ENCODE measurements around the gene RFX3.

Gene RFX3

DNA sequence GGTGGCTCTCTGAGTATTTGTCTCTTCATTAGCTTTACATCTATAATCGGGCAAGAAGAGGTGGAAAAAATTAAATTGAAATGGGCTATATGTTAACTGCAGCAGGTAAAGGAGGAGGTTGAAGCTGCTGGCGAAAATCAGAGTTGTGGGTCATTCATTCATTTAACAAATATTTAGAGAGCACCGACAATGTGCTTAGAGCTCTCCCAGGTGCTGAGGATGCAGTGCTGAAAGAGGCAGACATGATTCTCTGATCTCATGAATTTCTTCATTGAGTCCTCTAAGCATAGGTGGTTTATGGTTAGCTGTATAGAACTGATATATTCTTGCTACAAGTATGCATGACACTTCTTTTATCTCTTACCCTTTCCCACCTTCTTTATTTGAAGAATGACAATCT, 243.4 kb downstream of the RFX3 start:
- H3K9me3 ChIP-seq (ENCODE audit: control insufficient read depth, insufficient read depth, low read depth, low read length), result no peaks in the 10 kb centered on the region
- no peak overlapping the region for H3K9ac ChIP-seq (ENCODE audit: low read length)
- H3K4me3 ChIP-seq (ENCODE audit: low read depth, low read length), result no peak overlapping the region
- no peaks in the 10 kb centered on the region for H3K27me3 ChIP-seq (ENCODE audit: control insufficient read depth, insufficient read depth, low read length)
- H3K4me1 ChIP-seq (ENCODE audit: control insufficient read depth, insufficient read depth, low read length), result no peaks in the 10 kb centered on the region
- H3K27ac ChIP-seq (ENCODE audit: low read depth, low read length), result no peak overlapping the region
- H3K36me3 ChIP-seq (ENCODE audit: control insufficient read depth, insufficient read depth, low read length), result no peaks in the 10 kb centered on the region

GRCh38 chr9:3281399-3281798, 244.4 kb downstream of the RFX3 start:
- Histone ChIP-seq H3K4me1 (ENCODE audit: control insufficient read depth, insufficient read depth, low read length) (no peaks in the 10 kb centered on the region), H3K27ac (ENCODE audit: low read depth, low read length) (no peak overlapping the region), H3K9me3 (ENCODE audit: control insufficient read depth, insufficient read depth, low read depth, low read length) (no peaks in the 10 kb centered on the region), H3K36me3 (ENCODE audit: control insufficient read depth, insufficient read depth, low read length) (no peaks in the 10 kb centered on the region), H3K9ac (ENCODE audit: low read length) (no peak overlapping the region), H3K27me3 (ENCODE audit: control insufficient read depth, insufficient read depth, low read length) (no peaks in the 10 kb centered on the region), H3K4me3 (ENCODE audit: low read depth, low read length) (no peak overlapping the region)

DNA sequence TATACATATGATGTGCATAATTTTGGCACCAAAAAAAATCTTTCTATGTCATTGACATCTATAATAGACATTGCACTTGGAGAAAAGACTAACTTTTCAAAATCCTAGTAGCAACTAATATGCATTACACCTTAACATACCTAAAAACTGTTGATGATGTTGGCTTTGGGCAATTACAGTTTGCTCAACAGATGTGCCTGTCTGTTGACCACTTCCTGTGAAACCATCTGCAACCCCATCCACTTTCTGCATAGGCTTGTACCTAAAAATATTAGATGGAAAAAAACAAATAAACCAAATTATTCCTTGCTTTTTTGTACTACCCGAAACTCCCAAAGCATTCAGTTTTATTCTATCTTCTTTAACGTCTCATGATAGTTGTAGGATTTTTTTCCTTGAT, 248.6 kb downstream of the RFX3 start:
- Histone ChIP-seq H3K27me3 (ENCODE audit: control insufficient read depth, insufficient read depth, low read length) (no peaks in the 10 kb centered on the region), H3K4me3 (ENCODE audit: low read depth, low read length) (no peak overlapping the region), H3K9me3 (ENCODE audit: control insufficient read depth, insufficient read depth, low read depth, low read length) (no peaks in the 10 kb centered on the region), H3K4me1 (ENCODE audit: control insufficient read depth, insufficient read depth, low read length) (no peaks in the 10 kb centered on the region), H3K27ac (ENCODE audit: low read depth, low read length) (no peak overlapping the region), H3K36me3 (ENCODE audit: control insufficient read depth, insufficient read depth, low read length) (no peaks in the 10 kb centered on the region), H3K9ac (ENCODE audit: low read length) (no peak overlapping the region)

DNA sequence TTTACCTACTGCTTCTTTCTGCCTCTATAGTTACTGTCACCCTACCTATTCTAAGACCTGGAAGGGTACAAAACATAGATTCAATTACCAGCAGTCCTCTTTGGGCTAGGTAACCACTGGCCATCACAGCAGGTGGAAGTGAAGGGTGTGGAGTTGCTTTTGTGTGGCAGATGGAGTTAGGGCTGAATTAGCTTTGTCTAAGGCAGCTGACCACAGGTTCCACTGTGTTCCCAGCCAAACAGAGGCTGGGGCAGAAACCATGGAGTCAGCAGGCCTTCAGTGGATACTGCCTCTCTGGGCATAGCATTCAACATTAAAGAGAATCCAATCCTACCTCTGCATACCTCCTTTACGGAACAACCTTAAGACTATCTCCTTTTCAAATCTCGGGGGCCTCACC, 254.2 kb downstream of the RFX3 start:
- Histone ChIP-seq H3K27me3 (ENCODE audit: control insufficient read depth, insufficient read depth, low read length) (no peaks in the 10 kb centered on the region), H3K27ac (ENCODE audit: low read depth, low read length) (no peak overlapping the region)

GRCh38 chr9:3271157-3271556, 254.6 kb downstream of the RFX3 start:
- Histone ChIP-seq H3K27ac (ENCODE audit: low read depth, low read length) (no peak overlapping the region), H3K9ac (ENCODE audit: low read length) (no peak overlapping the region), H3K27me3 (ENCODE audit: control insufficient read depth, insufficient read depth, low read length) (no peaks in the 10 kb centered on the region), H3K9me3 (ENCODE audit: control insufficient read depth, insufficient read depth, low read depth, low read length) (no peaks in the 10 kb centered on the region), H3K4me1 (ENCODE audit: control insufficient read depth, insufficient read depth, low read length) (no peaks in the 10 kb centered on the region), H3K4me3 (ENCODE audit: low read depth, low read length) (no peak overlapping the region), H3K36me3 (ENCODE audit: control insufficient read depth, insufficient read depth, low read length) (no peaks in the 10 kb centered on the region)

More for the DNA sequence above, 254.2 kb downstream of the RFX3 start:
- no peaks in the 10 kb centered on the region for H3K4me1 ChIP-seq (ENCODE audit: control insufficient read depth, insufficient read depth, low read length)
- H3K36me3 ChIP-seq (ENCODE audit: control insufficient read depth, insufficient read depth, low read length), result no peaks in the 10 kb centered on the region
- no peak overlapping the region for H3K9ac ChIP-seq (ENCODE audit: low read length)
- no peak overlapping the region for H3K4me3 ChIP-seq (ENCODE audit: low read depth, low read length)
- no peaks in the 10 kb centered on the region for H3K9me3 ChIP-seq (ENCODE audit: control insufficient read depth, insufficient read depth, low read depth, low read length)

- H3K36me3 ChIP-seq (ENCODE audit: control insufficient read depth, insufficient read depth, low read length), result no peaks in the 10 kb centered on the region
- H3K4me1 ChIP-seq (ENCODE audit: control insufficient read depth, insufficient read depth, low read length), result peaks cover 7% of the 10 kb centered on the region; the same call in 1 of the 2 replicates
- no peaks in the 10 kb centered on the region for H3K9me3 ChIP-seq (ENCODE audit: control insufficient read depth, insufficient read depth, low read depth, low read length)
- no peak overlapping the region for H3K4me3 ChIP-seq (ENCODE audit: low read depth, low read length)
- H3K9ac ChIP-seq (ENCODE audit: low read length), result no peak overlapping the region
- H3K27ac ChIP-seq (ENCODE audit: low read depth, low read length), result no peak overlapping the region
- no peaks in the 10 kb centered on the region for H3K27me3 ChIP-seq (ENCODE audit: control insufficient read depth, insufficient read depth, low read length)
These were observed 257.6 kb downstream of the RFX3 start for GRCh38 chr9:3268223-3268622.

DNA sequence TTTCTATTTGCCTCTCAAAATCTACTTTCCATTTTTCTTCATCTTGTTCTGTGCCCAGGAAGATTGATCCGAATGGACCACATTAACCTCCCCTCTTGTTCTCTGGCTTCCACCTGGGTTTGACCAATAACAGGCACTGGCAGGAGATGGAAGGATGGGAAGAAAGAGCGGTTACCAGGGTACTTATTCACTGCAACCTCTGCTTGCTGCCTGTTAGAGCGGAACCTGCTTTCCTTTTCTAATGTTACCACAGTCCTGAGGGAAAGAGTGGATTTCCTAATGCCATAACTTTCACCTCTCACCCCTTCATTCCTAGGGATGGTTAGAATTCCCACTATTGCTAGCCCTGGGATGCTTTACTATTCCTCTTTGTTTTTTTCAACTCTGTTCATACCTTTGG, 262.1 kb downstream of the RFX3 start:
- H3K4me1 ChIP-seq (ENCODE audit: control insufficient read depth, insufficient read depth, low read length), result peaks cover 15% of the 10 kb centered on the region; the same call in 1 of the 2 replicates
- H3K27ac ChIP-seq (ENCODE audit: low read depth, low read length), result no peak overlapping the region
- H3K27me3 ChIP-seq (ENCODE audit: control insufficient read depth, insufficient read depth, low read length), result no peaks in the 10 kb centered on the region
- no peaks in the 10 kb centered on the region for H3K9me3 ChIP-seq (ENCODE audit: control insufficient read depth, insufficient read depth, low read depth, low read length)
- H3K36me3 ChIP-seq (ENCODE audit: control insufficient read depth, insufficient read depth, low read length), result no peaks in the 10 kb centered on the region
- H3K9ac ChIP-seq (ENCODE audit: low read length), result no peak overlapping the region
- H3K4me3 ChIP-seq (ENCODE audit: low read depth, low read length), result no peak overlapping the region

DNA sequence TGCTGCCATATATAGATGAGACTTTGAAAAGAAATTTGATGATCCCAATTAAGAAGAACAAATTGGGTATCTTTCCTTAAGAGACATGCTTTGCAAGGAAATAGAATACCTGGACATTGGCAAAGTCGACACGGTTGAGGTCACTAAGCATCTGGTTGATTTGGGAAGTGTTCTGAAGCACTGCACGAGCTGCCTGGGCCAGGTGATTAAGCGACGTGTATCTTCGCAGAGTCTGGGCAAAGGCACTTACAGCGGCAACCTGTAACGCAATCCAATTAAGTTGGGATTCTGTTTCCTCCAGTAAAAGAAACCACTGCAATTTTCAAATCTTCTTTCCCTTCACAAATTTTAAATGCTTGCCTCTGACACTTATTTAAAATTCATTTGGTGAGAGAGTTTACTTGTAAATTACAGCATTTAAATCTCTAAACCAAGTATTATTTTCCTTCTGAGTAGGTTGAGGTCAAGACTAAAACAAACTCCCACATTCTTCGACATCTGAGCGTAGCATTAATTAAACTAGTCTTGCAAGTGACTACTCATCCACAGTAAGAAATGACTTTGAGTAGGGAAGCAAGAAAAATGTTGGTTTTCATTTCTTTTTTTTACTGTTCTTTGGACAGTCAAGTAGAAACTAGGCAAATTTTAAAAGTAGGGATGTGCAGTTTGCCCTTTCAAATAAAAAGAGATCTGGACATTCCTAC, 262.8 kb downstream of the RFX3 start:
- no peak overlapping the region for H3K4me3 ChIP-seq (ENCODE audit: low read depth, low read length)
- no peaks in the 10 kb centered on the region for H3K36me3 ChIP-seq (ENCODE audit: control insufficient read depth, insufficient read depth, low read length)
- no peak overlapping the region for H3K27ac ChIP-seq (ENCODE audit: low read depth, low read length)

GRCh38 chr9:3261484-3261883, 264.3 kb downstream of the RFX3 start:
- Histone ChIP-seq H3K9ac (ENCODE audit: low read length) (no peak overlapping the region), H3K27ac (ENCODE audit: low read depth, low read length) (no peak overlapping the region), H3K4me3 (ENCODE audit: low read depth, low read length) (no peak overlapping the region), H3K9me3 (ENCODE audit: control insufficient read depth, insufficient read depth, low read depth, low read length) (no peaks in the 10 kb centered on the region), H3K36me3 (ENCODE audit: control insufficient read depth, insufficient read depth, low read length) (peaks cover 5% of the 10 kb centered on the region; the same call in 1 of the 2 replicates), H3K27me3 (ENCODE audit: control insufficient read depth, insufficient read depth, low read length) (no peaks in the 10 kb centered on the region), H3K4me1 (ENCODE audit: control insufficient read depth, insufficient read depth, low read length) (peaks cover 15% of the 10 kb centered on the region; the same call in 1 of the 2 replicates)

More for the DNA sequence above, 262.8 kb downstream of the RFX3 start:
- no peaks in the 10 kb centered on the region for H3K27me3 ChIP-seq (ENCODE audit: control insufficient read depth, insufficient read depth, low read length)
- H3K9ac ChIP-seq (ENCODE audit: low read length), result no peak overlapping the region
- H3K9me3 ChIP-seq (ENCODE audit: control insufficient read depth, insufficient read depth, low read depth, low read length), result no peaks in the 10 kb centered on the region
- peaks cover 15% of the 10 kb centered on the region; the same call in 1 of the 2 replicates for H3K4me1 ChIP-seq (ENCODE audit: control insufficient read depth, insufficient read depth, low read length)

DNA sequence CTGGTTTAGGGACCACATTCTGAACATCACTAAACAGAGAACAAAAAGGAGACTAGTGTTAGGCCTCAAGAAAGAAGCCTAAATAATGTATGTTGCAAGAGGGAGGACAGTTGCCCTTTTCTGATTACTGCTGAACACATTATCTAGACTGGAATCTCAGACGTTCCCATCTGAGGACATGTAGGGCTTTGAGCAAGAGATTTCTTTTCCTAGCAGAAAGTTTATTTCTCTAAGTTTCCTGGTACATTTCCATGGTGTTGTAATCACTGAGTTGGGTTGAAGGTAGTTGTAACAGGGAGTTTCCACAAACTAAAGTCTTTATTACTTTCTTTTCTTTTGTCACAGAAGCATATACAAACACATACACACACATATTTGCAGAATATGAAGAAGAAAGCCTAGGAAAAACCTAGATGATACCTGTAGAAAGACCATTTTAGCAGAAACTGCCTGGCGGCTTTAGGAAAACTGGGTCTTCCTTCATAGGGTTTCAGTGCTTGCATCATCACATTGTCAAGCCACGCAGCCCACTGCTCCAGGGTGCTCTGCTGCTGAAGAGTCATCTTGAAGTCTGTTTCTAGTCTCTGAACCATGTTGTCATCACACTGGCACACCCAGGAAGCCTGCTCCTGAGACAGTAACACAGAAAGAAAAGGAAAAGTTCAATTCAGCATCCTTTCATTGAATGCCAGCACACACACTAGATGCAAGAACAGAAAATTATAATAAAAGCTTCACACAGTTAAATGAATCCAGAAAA, 269.1 kb downstream of the RFX3 start:
- no peak overlapping the region for H3K9ac ChIP-seq (ENCODE audit: low read length)
- peaks cover 6% of the 10 kb centered on the region; the same call in 1 of the 2 replicates for H3K36me3 ChIP-seq (ENCODE audit: control insufficient read depth, insufficient read depth, low read length)
- H3K27ac ChIP-seq (ENCODE audit: low read depth, low read length), result no peak overlapping the region
- H3K9me3 ChIP-seq (ENCODE audit: control insufficient read depth, insufficient read depth, low read depth, low read length), result no peaks in the 10 kb centered on the region
- no peaks in the 10 kb centered on the region for H3K27me3 ChIP-seq (ENCODE audit: control insufficient read depth, insufficient read depth, low read length)
- no peak overlapping the region for H3K4me3 ChIP-seq (ENCODE audit: low read depth, low read length)
- H3K4me1 ChIP-seq (ENCODE audit: control insufficient read depth, insufficient read depth, low read length), result no peaks in the 10 kb centered on the region

DNA sequence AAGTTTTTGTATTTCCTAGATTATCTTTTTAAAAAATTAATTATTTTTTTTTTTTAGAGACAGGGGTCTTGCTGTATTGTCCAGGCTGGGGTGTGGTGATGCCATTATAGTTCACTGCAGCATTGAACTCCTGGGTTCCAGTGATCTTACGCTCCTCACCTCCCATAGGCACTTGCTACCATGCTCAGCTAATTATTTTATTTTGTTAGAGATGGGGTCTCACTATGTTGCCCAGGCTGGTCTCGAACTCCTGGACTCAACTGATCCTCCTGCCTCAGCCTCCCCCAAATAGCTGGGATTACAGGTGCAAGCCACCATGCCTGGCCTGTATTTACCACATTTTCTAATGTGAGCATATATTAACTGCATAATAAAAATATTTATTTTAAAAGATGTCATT, 274.5 kb downstream of the RFX3 start:
- H3K9me3 ChIP-seq (ENCODE audit: control insufficient read depth, insufficient read depth, low read depth, low read length), result no peaks in the 10 kb centered on the region
- no peak overlapping the region for H3K27ac ChIP-seq (ENCODE audit: low read depth, low read length)
- H3K36me3 ChIP-seq (ENCODE audit: control insufficient read depth, insufficient read depth, low read length), result no peaks in the 10 kb centered on the region
- H3K9ac ChIP-seq (ENCODE audit: low read length), result no peak overlapping the region
- no peaks in the 10 kb centered on the region for H3K4me1 ChIP-seq (ENCODE audit: control insufficient read depth, insufficient read depth, low read length)
- no peaks in the 10 kb centered on the region for H3K27me3 ChIP-seq (ENCODE audit: control insufficient read depth, insufficient read depth, low read length)
- no peak overlapping the region for H3K4me3 ChIP-seq (ENCODE audit: low read depth, low read length)
